Measurements from ENCODE around the gene AGO1. TPM values are rescaled to one million over a fixed set of nuclear protein-coding genes. Genes with fewer than 3 reads are reported as not detected.

AGO1 gene
- total RNA-seq, 1 donor from 2014 or later, result 18.8 TPM

GRCh38 chr1:35980090-35980489, 97.1 kb downstream of the AGO1 start:
- Histone ChIP-seq H3K4me3 (no peak overlapping the region), H3K36me3 (peaks cover 38% of the 10 kb centered on the region), H3K4me1 (no peaks in the 10 kb centered on the region), H3K27me3 (ENCODE audit: low read depth) (no peaks in the 10 kb centered on the region), H3K9me3 (replicated peaks) (no peaks in the 10 kb centered on the region), H3K27ac (replicated peaks) (no peak overlapping the region)
- intact Hi-C loops (cut with micrococcal nuclease), result no loop called here
- DNase-seq, result no peak
- TF ChIP-seq CTCF (IDR thresholded peaks at IDR 0.05; ENCODE audit: borderline replicate concordance), result no peak

Other genes with a start within 250 kb of the AGO1 start
- gene PSMB2, start 241.7 kb upstream of the AGO1 start, total RNA-seq, result 39.9 TPM
- 9.8 TPM for gene C1orf216, start 164.3 kb upstream of the AGO1 start, total RNA-seq
- 0.49 TPM for gene CLSPN, start 113.2 kb upstream of the AGO1 start, total RNA-seq
- 14.6 TPM for gene AGO4, start 75.2 kb upstream of the AGO1 start, total RNA-seq
- 12.1 TPM for gene AGO3, start 47.9 kb downstream of the AGO1 start, total RNA-seq
- gene TEKT2, start 200.9 kb downstream of the AGO1 start, total RNA-seq, result not detected
- 17.8 TPM for gene ADPRS, start 205.7 kb downstream of the AGO1 start, total RNA-seq
- gene COL8A2, start 242.0 kb downstream of the AGO1 start, total RNA-seq, result 1.2 TPM

Measured in left ventricle myocardium inferior (tissue), 1 donor.